ENCODE results near the gene AGBL1. TPM values are rescaled to one million over a fixed set of nuclear protein-coding genes. Genes with fewer than 3 reads are reported as not detected.

The AGBL1 gene
- total and polyA plus RNA-seq, 2 experiments from 2014 or later: 0.03 TPM; not detected in 1

- Mint-ChIP-seq H3K27ac (no peak overlapping the region), H3K36me3 (ENCODE audit: low read depth) (no peaks in the 10 kb centered on the region), H3K9me3 (no peaks in the 10 kb centered on the region), H3K27me3 (ENCODE audit: insufficient read depth, low read depth, poor library complexity) (peaks cover 5% of the 10 kb centered on the region), H3K4me1 (peaks cover 24% of the 10 kb centered on the region), H3K4me3 (no peak overlapping the region)
- no peaks in the 10 kb centered on the region for H4K20me1 ChIP-seq (replicated peaks; ENCODE audit: insufficient read depth)
- H3K79me2 ChIP-seq (replicated peaks; ENCODE audit: insufficient read depth): no peaks in the 10 kb centered on the region
- H3K4me2 ChIP-seq: peak overlapping the region; percentile 39
- H3K36me3 ChIP-seq (ENCODE audit: insufficient read depth): no peaks in the 10 kb centered on the region
- DNase-seq (ENCODE audit: low spot score) (peak; percentile 39), ATAC-seq (peak; percentile 77)
- TF ChIP-seq, protein P1, sequence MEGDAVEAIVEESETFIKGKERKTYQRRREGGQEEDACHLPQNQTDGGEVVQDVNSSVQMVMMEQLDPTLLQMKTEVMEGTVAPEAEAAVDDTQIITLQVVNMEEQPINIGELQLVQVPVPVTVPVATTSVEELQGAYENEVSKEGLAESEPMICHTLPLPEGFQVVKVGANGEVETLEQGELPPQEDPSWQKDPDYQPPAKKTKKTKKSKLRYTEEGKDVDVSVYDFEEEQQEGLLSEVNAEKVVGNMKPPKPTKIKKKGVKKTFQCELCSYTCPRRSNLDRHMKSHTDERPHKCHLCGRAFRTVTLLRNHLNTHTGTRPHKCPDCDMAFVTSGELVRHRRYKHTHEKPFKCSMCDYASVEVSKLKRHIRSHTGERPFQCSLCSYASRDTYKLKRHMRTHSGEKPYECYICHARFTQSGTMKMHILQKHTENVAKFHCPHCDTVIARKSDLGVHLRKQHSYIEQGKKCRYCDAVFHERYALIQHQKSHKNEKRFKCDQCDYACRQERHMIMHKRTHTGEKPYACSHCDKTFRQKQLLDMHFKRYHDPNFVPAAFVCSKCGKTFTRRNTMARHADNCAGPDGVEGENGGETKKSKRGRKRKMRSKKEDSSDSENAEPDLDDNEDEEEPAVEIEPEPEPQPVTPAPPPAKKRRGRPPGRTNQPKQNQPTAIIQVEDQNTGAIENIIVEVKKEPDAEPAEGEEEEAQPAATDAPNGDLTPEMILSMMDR (conservative IDR thresholded peaks at IDR 0.05; ENCODE audit: low read depth in 2 of 2): no peak
- no peak for TF ChIP-seq EZH2phosphoT487 (IDR thresholded peaks at IDR 0.05; ENCODE audit: unreplicated experiment)
- no peak for TF ChIP-seq POLR2AphosphoS5 (IDR thresholded peaks at IDR 0.05; ENCODE audit: low read depth)
- TF ChIP-seq ZNF331 (CRISPR knock-in tag; IDR thresholded peaks at IDR 0.05; ENCODE audit: low read depth): no peak
- TF ChIP-seq, protein P2, sequence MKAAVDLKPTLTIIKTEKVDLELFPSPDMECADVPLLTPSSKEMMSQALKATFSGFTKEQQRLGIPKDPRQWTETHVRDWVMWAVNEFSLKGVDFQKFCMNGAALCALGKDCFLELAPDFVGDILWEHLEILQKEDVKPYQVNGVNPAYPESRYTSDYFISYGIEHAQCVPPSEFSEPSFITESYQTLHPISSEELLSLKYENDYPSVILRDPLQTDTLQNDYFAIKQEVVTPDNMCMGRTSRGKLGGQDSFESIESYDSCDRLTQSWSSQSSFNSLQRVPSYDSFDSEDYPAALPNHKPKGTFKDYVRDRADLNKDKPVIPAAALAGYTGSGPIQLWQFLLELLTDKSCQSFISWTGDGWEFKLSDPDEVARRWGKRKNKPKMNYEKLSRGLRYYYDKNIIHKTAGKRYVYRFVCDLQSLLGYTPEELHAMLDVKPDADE (IDR thresholded peaks at IDR 0.05): no peak
- TF ChIP-seq STAT1 (IDR thresholded peaks at IDR 0.05; ENCODE audit: unreplicated experiment): no peak
- TF ChIP-seq CREB1 (CRISPR knock-in tag; IDR thresholded peaks at IDR 0.05; ENCODE audit: low read depth): no peak
- TF ChIP-seq REST (IDR thresholded peaks at IDR 0.05; ENCODE audit: unreplicated experiment): no peak
- TF ChIP-seq, protein P3, sequence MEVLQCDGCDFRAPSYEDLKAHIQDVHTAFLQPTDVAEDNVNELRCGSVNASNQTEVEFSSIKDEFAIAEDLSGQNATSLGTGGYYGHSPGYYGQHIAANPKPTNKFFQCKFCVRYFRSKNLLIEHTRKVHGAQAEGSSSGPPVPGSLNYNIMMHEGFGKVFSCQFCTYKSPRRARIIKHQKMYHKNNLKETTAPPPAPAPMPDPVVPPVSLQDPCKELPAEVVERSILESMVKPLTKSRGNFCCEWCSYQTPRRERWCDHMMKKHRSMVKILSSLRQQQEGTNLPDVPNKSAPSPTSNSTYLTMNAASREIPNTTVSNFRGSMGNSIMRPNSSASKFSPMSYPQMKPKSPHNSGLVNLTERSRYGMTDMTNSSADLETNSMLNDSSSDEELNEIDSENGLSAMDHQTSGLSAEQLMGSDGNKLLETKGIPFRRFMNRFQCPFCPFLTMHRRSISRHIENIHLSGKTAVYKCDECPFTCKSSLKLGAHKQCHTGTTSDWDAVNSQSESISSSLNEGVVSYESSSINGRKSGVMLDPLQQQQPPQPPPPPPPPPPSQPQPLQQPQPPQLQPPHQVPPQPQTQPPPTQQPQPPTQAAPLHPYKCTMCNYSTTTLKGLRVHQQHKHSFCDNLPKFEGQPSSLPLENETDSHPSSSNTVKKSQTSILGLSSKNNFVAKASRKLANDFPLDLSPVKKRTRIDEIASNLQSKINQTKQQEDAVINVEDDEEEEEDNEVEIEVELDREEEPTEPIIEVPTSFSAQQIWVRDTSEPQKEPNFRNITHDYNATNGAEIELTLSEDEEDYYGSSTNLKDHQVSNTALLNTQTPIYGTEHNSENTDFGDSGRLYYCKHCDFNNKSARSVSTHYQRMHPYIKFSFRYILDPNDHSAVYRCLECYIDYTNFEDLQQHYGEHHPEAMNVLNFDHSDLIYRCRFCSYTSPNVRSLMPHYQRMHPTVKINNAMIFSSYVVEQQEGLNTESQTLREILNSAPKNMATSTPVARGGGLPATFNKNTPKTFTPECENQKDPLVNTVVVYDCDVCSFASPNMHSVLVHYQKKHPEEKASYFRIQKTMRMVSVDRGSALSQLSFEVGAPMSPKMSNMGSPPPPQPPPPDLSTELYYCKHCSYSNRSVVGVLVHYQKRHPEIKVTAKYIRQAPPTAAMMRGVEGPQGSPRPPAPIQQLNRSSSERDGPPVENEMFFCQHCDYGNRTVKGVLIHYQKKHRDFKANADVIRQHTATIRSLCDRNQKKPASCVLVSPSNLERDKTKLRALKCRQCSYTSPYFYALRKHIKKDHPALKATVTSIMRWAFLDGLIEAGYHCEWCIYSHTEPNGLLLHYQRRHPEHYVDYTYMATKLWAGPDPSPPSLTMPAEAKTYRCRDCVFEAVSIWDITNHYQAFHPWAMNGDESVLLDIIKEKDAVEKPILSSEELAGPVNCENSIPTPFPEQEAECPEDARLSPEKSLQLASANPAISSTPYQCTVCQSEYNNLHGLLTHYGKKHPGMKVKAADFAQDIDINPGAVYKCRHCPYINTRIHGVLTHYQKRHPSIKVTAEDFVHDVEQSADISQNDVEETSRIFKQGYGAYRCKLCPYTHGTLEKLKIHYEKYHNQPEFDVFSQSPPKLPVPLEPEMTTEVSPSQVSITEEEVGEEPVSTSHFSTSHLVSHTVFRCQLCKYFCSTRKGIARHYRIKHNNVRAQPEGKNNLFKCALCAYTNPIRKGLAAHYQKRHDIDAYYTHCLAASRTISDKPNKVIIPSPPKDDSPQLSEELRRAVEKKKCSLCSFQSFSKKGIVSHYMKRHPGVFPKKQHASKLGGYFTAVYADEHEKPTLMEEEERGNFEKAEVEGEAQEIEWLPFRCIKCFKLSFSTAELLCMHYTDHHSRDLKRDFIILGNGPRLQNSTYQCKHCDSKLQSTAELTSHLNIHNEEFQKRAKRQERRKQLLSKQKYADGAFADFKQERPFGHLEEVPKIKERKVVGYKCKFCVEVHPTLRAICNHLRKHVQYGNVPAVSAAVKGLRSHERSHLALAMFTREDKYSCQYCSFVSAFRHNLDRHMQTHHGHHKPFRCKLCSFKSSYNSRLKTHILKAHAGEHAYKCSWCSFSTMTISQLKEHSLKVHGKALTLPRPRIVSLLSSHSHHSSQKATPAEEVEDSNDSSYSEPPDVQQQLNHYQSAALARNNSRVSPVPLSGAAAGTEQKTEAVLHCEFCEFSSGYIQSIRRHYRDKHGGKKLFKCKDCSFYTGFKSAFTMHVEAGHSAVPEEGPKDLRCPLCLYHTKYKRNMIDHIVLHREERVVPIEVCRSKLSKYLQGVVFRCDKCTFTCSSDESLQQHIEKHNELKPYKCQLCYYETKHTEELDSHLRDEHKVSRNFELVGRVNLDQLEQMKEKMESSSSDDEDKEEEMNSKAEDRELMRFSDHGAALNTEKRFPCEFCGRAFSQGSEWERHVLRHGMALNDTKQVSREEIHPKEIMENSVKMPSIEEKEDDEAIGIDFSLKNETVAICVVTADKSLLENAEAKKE (CRISPR knock-in tag; IDR thresholded peaks at IDR 0.05): no peak
- no peak for TF ChIP-seq EZH2 (IDR thresholded peaks at IDR 0.05; ENCODE audit: low read depth, unreplicated experiment)
- no peak for TF ChIP-seq JUNB (IDR thresholded peaks at IDR 0.05; ENCODE audit: unreplicated experiment)
- TF ChIP-seq NANOG (IDR thresholded peaks at IDR 0.05; ENCODE audit: borderline replicate concordance): no peak
- no peaks in the 10 kb centered on the region for H3K27me3 ChIP-seq (ENCODE audit: insufficient read depth)
- peaks cover 21% of the 10 kb centered on the region for H3K4me1 ChIP-seq (ENCODE audit: insufficient read depth)
- 0 out of 2 replicates have a peak, but pooled peaks cover 7% of the 10 kb centered on the region for H3K9me2 ChIP-seq (ENCODE audit: insufficient read depth)
- H3F3A ChIP-seq (replicated peaks; ENCODE audit: low read depth): no peaks in the 10 kb centered on the region
- no peak overlapping the region for H2AFZ ChIP-seq
- H3K27ac ChIP-seq (ENCODE audit: low read depth): no peak overlapping the region
- peak overlapping the region; percentile 14; the same call in 1 of the 2 replicates for H3K4me3 ChIP-seq
These were observed 9.8 kb downstream of the AGBL1 start for GRCh38 chr15:86089422-86089821.

Data from GM23338 (cell line).